Right lobe of liver (tissue), 6 donors: ENCODE measurements around the gene AEBP1. TPM values are rescaled to one million over a fixed set of nuclear protein-coding genes. Genes with fewer than 3 reads are reported as not detected.
A peak's percentile ranks its signal among the peaks of the same experiment; 100 is the strongest.

ENCODE experiments used
- ATAC-seq, 4 donors: fragments of 200-7000 bp; cut with Tn5 transposase; one replicate each; pipeline ENCODE4 v1.9.1; 2020; ENCODE audit warnings: mild to moderate bottlenecking in 4 of 4, moderate library complexity in 4 of 4
- DNase-seq, 3 donors: peaks; one replicate each; pipeline ENCODE4 v3.0.0-alpha.2; 2020
- H3K27ac ChIP-seq, 3 donors: fragments of 200-600 bp; one replicate each; pipeline ENCODE4 v1.8.0; 2022
- H3K27me3 ChIP-seq, 2 donors: fragments of 200-600 bp; one replicate each; pipeline ENCODE4 v1.8.0; 2022
- H3K36me3 ChIP-seq, 4 donors: fragments of 200-600 bp; sonication (generic) in 1 of 4; one replicate each; pipeline versions ENCODE4 v1.5.1 to v1.8.0; 2017 to 2022; ENCODE audit warnings: control low read depth in 1 of 4
- H3K4me1 ChIP-seq, 4 donors: fragments of 200-600 bp; sonication (generic) in 1 of 4; one replicate each; pipeline versions ENCODE4 v1.5.1 to v1.8.0; 2017 to 2022; ENCODE audit warnings: control low read depth in 1 of 4
- H3K4me3 ChIP-seq, 3 donors: fragments of 200-600 bp; one replicate each; pipeline ENCODE4 v1.8.0; 2022
- H3K9me3 ChIP-seq, 4 donors: fragments of 200-600 bp; sonication (generic) in 1 of 4; one replicate each; pipeline versions ENCODE4 v1.5.1 to v1.8.0; 2017 to 2022; ENCODE audit warnings: control low read depth in 1 of 4
- CTCF ChIP-seq, 4 donors: fragments of 200-600 bp in 3 of 4; fragments of 450-650 bp in 1 of 4; IDR thresholded peaks; one replicate each; pipeline versions ENCODE4 v1.5.1 to v1.8.0; 2016 to 2022; ENCODE audit warnings: antibody characterized with exemption in 4 of 4, mild to moderate bottlenecking in 2 of 4
- POLR2A ChIP-seq: fragments of 450-650 bp; IDR thresholded peaks from one replicate; pipeline ENCODE4 v1.6.1; 2017; ENCODE audit warnings: antibody characterized with exemption, mild to moderate bottlenecking
- WGBS: methylation state at CpG from one replicate; pipeline ENCODE4 v1.1.6; 2018; ENCODE audit warnings: low coverage, low lambda C conversion rate; ENCODE audit not compliant: insufficient coverage; ENCODE audit errors: missing lambda C conversion rate; 5-methylcytosine and 5-hydroxymethylcytosine counted together
- intact Hi-C, 2 donors: fragments of 100-400 bp; cut with DNase I; formaldehyde crosslinking; loops; one replicate each; pipeline versions ENCODE4 v1.11.2 to v1.14.1; 2022
- total RNA-seq, 6 experiments: library from RNA; depleted of rRNA in 2 of 6; stranded (reverse); fragments of >200 nt in 2 of 6; fragmentation: NEBNext Ultra II Directional in 3 of 6; extraction: Animal tissue kit (Norgen Biotek cat#: 25700) in 3 of 6; gene quantifications; one replicate each; pipeline versions ENCODE4 v1.1.0 to v1.2.4, GENCODE V29; 2016 to 2023
- donor health status: DM: no; HTN: yes; CAD: no.
- donor health status: DM: no; HTN: no; CAD: no.
- donor health status: DM: no; HTN: no; CAD: no.
- donor health status: DM: no; HTN: yes; CAD: no.
- donor health status: DM: no; HTN: yes; CAD: no.

AEBP1 gene
- total RNA-seq, 6 experiments from 2014 or later: 7.8 to 37.8 (median 14.3) TPM

GRCh38 chr7:44094365-44094764 is 9.8 kb upstream of the AEBP1 start:
- H3K27me3 ChIP-seq: no peaks in the 10 kb centered on the region
- ATAC-seq: no peak
- DNase-seq: no peak
- no peak overlapping the region for H3K4me3 ChIP-seq
- H3K9me3 ChIP-seq: no peaks in the 10 kb centered on the region
- no peaks in the 10 kb centered on the region for H3K36me3 ChIP-seq
- no peak overlapping the region for H3K27ac ChIP-seq
- peaks cover 0 to 17% (median 7%) of the 10 kb centered on the region in 4 donors for H3K4me1 ChIP-seq
- TF ChIP-seq CTCF (IDR thresholded peaks at IDR 0.05) (no peak), POLR2A (no peak)
- WGBS: 54% methylated on average over 2 of the region's 2 CpGs
- intact Hi-C loops: no loop called here

GRCh38 chr7:44094883-44095592 is 9.1 kb upstream of the AEBP1 start:
- H3K4me3 ChIP-seq: no peak overlapping the region
- H3K9me3 ChIP-seq: no peaks in the 10 kb centered on the region
- ATAC-seq: no peak
- no peak overlapping the region for H3K27ac ChIP-seq
- H3K4me1 ChIP-seq: peaks cover 0 to 12% (median 5%) of the 10 kb centered on the region in 4 donors
- H3K27me3 ChIP-seq: no peaks in the 10 kb centered on the region
- DNase-seq: no peak
- WGBS: 90% methylated on average over 2 of the region's 2 CpGs
- intact Hi-C loops: no loop called here
- TF ChIP-seq CTCF (IDR thresholded peaks at IDR 0.05) (no peak), POLR2A (no peak)
- no peaks in the 10 kb centered on the region for H3K36me3 ChIP-seq

- H3K36me3 ChIP-seq: no peaks in the 10 kb centered on the region
- H3K27me3 ChIP-seq: no peaks in the 10 kb centered on the region
- no peak overlapping the region for H3K4me3 ChIP-seq
- DNase-seq: no peak
- no peaks in the 10 kb centered on the region for H3K9me3 ChIP-seq
- no peak overlapping the region for H3K27ac ChIP-seq
- no CpG with 5 or more reads among the region's 3 CpGs for WGBS
- ATAC-seq: peak in 1 of 4 donors; percentile 18
- intact Hi-C loops: no loop called here
- no peak for TF ChIP-seq CTCF (IDR thresholded peaks at IDR 0.05)
- TF ChIP-seq POLR2A: no peak
- H3K4me1 ChIP-seq: peaks cover 0 to 4% (median 1%) of the 10 kb centered on the region in 4 donors
These were observed 8.4 kb upstream of the AEBP1 start for GRCh38 chr7:44095781-44096180.

- DNase-seq (no peak), ATAC-seq (no peak)
- Histone ChIP-seq H3K4me1 (no peaks in the 10 kb centered on the region), H3K27me3 (no peaks in the 10 kb centered on the region), H3K9me3 (no peaks in the 10 kb centered on the region), H3K27ac (no peak overlapping the region), H3K36me3 (no peaks in the 10 kb centered on the region), H3K4me3 (no peak overlapping the region)
- 87% methylated on average over 4 of the region's 8 CpGs for WGBS
- intact Hi-C loops: no loop called here
- no peak for TF ChIP-seq POLR2A
- TF ChIP-seq CTCF (IDR thresholded peaks at IDR 0.05): no peak
These were observed 7.7 kb upstream of the AEBP1 start for GRCh38 chr7:44096326-44096881.
